GM18505 (cell line): ENCODE data around the gene B4GALT3.

Source experiments
- ATAC-seq: cut with Tn5 transposase; IDR thresholded peaks from one replicate; pipeline ENCODE4 v1.9.1; 2021; ENCODE audit not compliant: unreplicated experiment
- POLR2A ChIP-seq: IDR thresholded peaks from 4 replicates; pipeline ENCODE4 v1.6.1; 2011; ENCODE audit warnings: borderline replicate concordance; ENCODE audit not compliant: insufficient read depth, insufficient read length; ENCODE audit errors: extremely low read depth

B4GALT3 gene

GRCh38 chr1:161197560-161198193, 20.4 kb upstream of the B4GALT3 start:
- ATAC-seq: no peak
- no peak for TF ChIP-seq POLR2A

GRCh38 chr1:161196521-161197451, 19.5 kb upstream of the B4GALT3 start:
- no peak for TF ChIP-seq POLR2A
- ATAC-seq: no peak

DNA sequence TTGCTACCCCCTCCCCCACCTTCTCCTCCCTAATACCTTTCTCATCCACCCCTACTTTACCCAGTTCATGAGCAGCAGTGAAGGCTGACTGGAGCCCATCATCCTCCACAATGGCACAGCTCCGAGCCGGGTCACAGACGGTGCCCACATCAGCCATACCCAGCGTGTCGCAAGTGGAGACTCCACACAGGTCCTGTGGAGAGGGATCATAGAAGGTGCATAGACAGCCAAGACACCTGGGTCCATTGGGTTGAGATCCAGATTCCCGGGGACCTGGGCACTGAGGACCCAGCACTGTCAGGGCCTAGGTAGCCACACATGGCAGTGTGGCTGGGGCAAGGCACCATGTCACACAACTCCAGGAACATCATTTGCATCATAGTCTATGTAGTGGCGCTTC, 18.8 kb upstream of the B4GALT3 start:
- ATAC-seq: no peak
- TF ChIP-seq POLR2A: no peak

DNA sequence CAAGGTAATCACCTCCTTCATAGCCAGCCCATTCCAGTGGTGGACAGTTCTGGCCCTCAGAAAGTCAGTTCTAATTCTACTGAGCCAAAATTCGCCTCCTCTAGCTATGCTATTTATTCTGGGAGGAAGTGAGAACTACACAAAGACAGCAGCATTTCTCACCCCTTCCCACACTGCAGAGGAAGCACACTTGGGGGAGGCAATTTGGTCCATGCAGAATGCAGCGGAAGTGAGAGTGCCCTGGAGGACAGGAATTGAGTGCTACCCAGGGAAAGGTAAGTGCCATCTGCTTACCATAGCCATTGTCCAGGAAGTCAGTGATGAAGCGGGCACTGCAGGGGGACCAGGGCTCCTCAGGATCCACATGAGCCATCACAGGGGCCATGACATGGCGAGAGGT, 17.9 kb upstream of the B4GALT3 start:
- peak; percentile 55 for ATAC-seq
- peak; percentile 17 for TF ChIP-seq POLR2A

DNA sequence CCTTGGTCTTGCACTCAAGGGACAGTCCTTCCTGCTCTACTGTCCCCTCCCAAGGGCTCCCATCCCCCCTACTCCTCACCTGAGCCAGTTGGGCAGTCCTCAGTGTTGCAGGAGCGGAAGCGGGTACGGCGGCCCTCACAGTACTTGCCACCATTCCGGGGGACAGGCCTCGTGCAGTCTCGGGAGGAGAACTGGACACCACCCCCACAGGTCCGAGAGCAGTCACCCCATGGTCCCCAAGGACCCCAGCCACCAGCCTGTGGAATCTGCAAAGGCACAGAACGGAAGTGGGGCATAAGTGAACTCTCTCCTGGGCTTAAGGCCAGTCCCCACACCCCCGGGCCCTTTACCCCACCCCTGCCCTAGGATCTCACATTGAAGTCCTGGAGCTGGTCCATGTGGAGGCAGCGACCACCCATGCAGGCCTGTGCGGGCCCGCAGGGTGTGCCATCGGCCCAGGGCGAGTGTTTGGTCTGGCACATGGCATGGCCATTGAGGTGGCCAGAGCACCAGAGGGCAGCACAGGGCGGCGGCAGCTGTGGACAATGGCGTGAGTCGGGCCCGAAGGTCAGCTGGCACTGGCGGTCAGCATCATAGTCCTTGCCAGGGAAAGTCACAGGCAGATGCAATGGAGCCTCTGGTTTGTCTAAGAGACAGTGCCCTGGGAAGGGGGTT, 16.4 kb upstream of the B4GALT3 start:
- ATAC-seq: no peak
- no peak for TF ChIP-seq POLR2A

GRCh38 chr1:161192476-161193465, 15.5 kb upstream of the B4GALT3 start:
- no peak for ATAC-seq
- no peak for TF ChIP-seq POLR2A

DNA sequence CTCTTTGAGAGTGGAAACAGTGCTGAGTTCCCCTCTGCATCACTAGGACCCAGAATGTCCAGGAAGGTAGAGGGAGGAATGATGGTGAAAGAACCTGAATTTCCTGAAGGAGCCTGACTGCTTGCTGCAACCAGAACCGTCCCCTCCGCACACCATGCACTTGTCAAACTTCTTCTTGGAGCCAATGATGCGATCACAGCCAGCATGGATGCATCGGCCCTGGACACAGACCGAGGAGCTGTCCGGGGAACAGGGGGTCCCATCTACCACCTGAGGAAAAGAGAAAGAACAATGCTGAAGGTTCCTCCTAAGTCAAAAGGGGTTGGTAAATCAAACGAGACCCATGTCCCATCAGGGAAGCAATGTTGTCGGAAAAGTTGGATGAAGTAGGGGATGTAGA, 14.7 kb upstream of the B4GALT3 start:
- no peak for ATAC-seq
- no peak for TF ChIP-seq POLR2A

DNA sequence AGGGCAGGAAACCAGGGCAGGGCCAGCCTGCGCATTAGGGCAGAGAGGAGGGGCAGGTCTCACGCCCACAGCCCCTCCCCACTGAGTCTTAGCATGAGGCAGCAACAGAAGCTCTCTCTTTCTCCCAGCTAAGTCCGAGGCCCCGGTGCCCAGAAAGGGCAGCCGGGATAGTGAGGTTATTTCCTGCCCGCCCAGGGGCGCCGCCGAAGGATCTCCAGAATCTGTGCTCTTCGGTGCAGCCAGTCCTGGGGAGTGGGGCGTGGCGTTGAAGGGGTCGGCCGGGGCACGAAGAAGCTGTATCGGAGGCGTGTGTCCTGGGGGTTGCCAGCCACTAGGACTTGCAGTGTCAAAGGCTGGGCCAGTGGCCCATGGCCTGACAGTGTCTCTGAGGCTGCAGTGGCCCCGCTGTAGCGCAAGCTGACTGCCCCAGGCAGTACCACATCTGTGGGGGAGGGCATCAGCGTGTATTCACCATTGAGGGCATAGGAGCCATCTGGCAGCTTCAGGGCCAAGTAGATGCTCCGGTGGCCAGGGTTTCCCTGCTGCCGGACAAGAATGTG, 13.7 kb upstream of the B4GALT3 start:
- no peak for ATAC-seq
- no peak for TF ChIP-seq POLR2A

- no peak for ATAC-seq
- no peak for TF ChIP-seq POLR2A
Observed at GRCh38 chr1:161189036-161189435, 11.7 kb upstream of the B4GALT3 start.

- ATAC-seq: no peak
- no peak for TF ChIP-seq POLR2A
Observed at GRCh38 chr1:161188381-161188780, 11.1 kb upstream of the B4GALT3 start.

- no peak for ATAC-seq
- no peak for TF ChIP-seq POLR2A
Observed at GRCh38 chr1:161187311-161187710, 10.0 kb upstream of the B4GALT3 start.

GRCh38 chr1:161185732-161186311, 8.5 kb upstream of the B4GALT3 start:
- TF ChIP-seq POLR2A: no peak
- ATAC-seq: peak; percentile 16
